GM18526 (cell line): ENCODE data around the gene CARNS1.

Experiments used
- POLR2A ChIP-seq: IDR thresholded peaks from 3 replicates; pipeline ENCODE4 v1.6.1; 2011; ENCODE audit not compliant: insufficient read length; ENCODE audit errors: extremely low read depth

Gene CARNS1

GRCh38 chr11:67423891-67424613 is 8.6 kb downstream of the CARNS1 start:
- TF ChIP-seq POLR2A: no peak

GRCh38 chr11:67428052-67429001 is 12.8 kb downstream of the CARNS1 start, which contains the start of gene RPS6KB2:
Gene RPS6KB2 (plus strand): TSS chr11:67428494. CDS start chr11:67428546, 52 bp downstream.
- peak; percentile 88 for TF ChIP-seq POLR2A

GRCh38 chr11:67429038-67429668 is 13.7 kb downstream of the CARNS1 start:
- no peak for TF ChIP-seq POLR2A

GRCh38 chr11:67429722-67430121 is 14.2 kb downstream of the CARNS1 start:
- TF ChIP-seq POLR2A: no peak

DNA sequence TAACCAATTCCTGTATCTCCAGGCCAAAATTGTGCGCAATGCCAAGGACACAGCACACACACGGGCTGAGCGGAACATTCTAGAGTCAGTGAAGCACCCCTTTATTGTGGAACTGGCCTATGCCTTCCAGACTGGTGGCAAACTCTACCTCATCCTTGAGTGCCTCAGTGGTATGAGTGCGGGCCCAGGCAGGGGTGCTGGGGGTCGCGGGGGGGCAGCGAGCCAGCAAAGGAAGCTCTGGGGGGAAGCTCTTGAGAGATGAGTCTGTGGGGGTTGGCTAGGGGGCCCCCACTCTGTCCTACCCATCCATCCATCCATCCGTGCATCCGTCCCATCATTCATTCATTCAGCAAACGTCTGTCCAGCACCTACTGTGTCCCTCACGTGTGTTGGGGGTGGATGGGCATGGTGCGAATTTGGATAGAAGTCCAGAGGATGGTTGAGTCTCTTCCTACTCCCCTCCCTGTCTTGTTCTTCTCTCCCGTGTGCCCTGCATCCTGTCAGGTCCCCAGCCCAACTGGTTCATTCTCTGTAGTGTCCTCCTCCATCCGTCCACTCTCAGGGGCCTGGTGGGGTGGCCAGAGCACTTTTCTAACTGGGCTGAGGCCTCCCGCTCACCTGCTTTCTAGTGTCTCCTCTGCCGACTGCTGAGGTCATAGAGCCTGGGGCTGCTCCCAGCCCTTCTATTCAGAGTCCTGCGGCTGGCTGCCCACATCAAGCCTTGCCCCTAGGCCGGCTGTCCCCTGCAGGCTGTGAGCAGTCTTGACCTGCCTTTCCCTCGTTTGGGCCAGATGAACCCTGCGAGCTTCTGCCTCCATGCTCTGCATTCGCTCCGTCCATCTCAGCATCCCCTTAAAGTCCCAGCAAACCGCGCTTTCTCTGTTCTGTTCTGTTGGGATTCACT is 16.1 kb downstream of the CARNS1 start:
- no peak for TF ChIP-seq POLR2A

DNA sequence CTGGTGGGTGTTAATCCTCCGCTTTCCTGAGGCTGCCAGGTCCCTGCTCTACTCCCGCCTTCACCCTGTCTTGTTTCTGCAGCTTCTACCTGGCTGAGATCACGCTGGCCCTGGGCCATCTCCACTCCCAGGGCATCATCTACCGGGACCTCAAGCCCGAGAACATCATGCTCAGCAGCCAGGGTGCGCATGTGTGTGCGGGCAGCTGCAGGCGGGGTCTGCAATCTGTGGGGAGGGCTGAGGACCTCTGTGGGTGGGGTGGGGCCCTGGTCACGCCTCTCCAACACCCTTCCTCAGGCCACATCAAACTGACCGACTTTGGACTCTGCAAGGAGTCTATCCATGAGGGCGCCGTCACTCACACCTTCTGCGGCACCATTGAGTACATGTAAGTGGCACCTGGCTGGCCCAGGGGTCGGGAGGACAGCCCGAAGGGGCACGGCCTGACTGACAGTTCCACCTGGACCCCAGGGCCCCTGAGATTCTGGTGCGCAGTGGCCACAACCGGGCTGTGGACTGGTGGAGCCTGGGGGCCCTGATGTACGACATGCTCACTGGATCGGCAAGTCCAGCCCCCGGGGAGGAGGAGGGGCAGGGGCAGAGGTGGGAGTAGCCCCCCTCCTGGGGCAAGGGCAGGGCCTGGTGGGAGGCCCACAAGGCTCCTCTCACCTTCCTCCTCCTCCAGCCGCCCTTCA is 17.3 kb downstream of the CARNS1 start:
- TF ChIP-seq POLR2A: no peak

DNA sequence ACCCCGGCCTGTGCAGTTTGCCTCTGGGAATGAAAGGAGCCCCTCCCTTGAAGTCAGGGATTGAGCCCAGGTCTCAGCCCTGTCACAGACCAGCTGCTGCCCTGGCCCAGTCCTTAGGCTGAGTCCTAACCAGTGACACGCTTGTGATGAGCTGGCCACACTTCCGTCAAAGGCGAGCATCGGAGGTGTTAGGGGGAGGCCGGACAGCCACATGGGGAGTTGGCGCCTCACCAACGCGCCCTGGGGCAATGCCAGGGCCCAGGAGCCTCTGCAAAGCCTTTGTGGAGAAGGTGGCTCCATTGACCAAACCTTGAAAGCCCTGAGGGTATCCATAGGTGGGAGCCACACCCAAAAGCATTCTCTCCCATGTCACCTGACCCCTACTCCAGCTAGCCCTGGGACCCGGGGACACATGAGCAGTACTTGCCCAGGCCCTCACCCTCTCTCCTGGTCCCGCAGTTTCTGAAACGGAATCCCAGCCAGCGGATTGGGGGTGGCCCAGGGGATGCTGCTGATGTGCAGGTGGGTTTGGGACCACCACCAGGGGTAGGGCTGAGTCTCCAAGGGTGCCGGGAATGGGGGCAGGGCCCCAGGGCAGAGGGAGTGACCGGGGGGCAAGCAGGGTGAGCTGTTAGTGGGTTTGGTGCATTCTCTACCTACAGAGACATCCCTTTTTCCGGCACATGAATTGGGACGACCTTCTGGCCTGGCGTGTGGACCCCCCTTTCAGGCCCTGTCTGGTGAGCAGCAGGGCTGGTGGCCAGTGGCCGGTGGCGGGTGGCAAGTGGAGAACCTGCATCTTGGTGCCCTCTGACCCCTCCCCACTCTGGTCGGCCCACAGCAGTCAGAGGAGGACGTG is 18.3 kb downstream of the CARNS1 start:
- TF ChIP-seq POLR2A: peak; percentile 23

GRCh38 chr11:67434395-67434881 is 19.0 kb downstream of the CARNS1 start:
- peak; percentile 51 for TF ChIP-seq POLR2A

DNA sequence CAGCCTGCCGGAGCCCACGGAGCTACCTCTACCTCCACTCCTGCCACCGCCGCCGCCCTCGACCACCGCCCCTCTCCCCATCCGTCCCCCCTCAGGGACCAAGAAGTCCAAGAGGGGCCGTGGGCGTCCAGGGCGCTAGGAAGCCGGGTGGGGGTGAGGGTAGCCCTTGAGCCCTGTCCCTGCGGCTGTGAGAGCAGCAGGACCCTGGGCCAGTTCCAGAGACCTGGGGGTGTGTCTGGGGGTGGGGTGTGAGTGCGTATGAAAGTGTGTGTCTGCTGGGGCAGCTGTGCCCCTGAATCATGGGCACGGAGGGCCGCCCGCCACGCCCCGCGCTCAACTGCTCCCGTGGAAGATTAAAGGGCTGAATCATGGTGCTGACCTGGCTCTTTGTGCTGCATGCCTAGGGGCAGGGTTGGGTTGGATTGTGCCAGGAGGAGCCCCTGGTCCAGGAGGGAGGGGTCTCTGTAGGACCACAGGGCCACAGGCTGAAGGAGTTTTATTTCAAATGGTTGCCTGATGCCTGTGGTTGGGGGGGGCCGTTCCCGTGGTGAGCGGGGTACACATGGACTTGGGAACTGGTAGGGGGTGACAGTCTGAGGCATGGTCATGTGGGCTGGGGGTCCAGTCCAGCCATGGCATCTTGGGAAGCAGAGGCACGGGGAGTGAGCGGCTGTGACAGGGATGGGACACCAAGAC is 19.7 kb downstream of the CARNS1 start:
- TF ChIP-seq POLR2A: no peak

DNA sequence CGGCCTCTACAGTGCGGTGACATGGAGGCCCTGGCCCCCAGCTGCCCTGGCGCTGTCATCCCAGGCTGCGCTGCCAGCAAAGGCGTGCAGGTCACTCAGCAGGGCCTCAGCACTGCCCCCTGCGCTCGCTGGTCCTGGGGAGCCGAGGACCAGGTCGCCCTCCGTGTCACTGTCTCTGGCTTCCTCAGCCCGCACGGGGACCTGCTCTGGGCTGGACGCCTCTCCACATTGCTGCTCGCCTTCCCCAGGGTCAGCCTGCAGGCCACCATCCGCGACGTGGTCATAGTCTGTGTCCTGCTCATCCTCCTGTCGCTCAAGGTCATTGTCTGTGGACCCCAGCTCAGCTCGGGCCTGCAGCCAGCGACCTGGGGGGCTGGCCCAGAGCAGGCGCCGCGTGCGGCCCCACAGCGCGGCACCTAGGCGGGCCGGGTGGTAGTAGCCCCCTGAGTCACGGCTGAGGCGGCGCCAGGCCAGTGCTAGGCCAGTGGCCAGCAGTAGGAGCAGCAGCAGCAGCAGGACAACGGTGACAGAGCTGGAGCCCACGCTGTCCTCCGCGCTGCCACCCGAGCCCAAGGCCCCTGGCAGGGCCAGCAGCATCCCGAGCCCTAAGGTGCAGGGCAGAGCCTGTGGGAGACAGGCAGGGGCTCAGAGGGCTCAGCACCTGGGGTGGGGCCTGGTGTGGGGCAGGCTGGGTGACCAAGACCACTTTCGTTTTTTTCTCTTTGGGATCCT is 20.4 kb downstream of the CARNS1 start:
- no peak for TF ChIP-seq POLR2A

DNA sequence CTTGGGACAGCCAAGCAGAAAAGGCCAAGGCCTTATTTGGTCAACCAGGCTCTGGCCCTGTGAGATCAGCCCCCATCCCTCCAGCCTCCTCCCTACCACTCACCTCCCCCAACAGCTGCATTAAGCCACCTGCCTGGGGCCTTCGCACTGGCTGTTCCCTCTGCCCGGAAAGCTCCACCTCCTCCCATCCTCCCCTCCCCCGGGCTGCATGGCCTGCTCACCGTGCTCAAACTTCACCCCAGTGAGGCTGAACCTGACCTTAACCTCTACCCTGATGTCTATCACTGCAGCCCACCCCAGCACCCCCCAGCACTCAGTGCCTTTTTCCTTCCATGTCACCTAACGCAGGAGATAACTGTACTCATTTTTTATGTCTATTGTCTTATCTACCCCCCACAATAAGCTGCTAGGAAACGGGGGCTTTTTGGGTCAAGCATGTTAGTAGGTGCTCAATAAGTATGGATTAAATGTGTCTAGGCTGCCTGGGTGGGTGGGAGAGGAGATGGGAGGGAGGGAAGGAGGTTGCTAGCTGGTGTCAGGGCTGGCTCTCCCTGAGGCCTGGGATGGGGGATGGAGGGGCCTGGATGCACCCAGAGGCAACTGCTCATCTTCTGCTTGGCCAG is 21.1 kb downstream of the CARNS1 start:
- TF ChIP-seq POLR2A: peak; percentile 55
